ENCODE results near the gene PSMD8. TPM values are rescaled to one million over a fixed set of nuclear protein-coding genes. Genes with fewer than 3 reads are reported as not detected.

PSMD8 gene
- total RNA-seq, 1 donor from 2014 or later = 134 TPM

DNA sequence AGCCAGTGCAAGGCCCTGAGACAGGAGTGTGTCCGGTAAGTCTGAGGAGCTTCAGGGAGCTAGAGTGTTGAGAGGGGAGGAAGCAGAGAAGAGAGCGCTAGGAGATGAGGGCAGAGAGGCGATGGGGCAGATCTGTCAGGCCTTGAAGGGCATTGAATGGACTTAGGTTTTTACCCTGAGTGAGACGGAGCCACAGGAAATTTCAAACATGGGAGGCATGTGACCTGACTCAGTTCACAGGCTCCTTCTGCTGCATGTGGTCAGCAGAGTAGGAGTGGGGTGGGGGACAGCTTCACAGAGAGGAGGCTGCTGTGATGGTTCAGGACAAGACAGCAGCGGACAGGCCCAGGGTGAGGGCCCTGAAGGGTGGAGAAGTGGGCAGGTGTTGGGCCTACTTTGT is 26.0 kb downstream of the PSMD8 start:
- ATAC-seq (ENCODE audit: low read depth) (no peak), DNase-seq (no peak)
- ChIA-PET POLR2A (no interaction called here), CTCF (no interaction called here)
- Mint-ChIP-seq H3K4me1 (peaks cover 25% of the 10 kb centered on the region), H3K9me3 (no peaks in the 10 kb centered on the region), H3K27ac (no peak overlapping the region), H3K4me3 (no peak overlapping the region), H3K27me3 (peaks cover 19% of the 10 kb centered on the region), H3K36me3 (ENCODE audit: low read depth) (peaks cover 5% of the 10 kb centered on the region)
- intact Hi-C loops (cut with micrococcal nuclease) = loop anchor here (5.0 kb wide), 1 partner anchor 503 kb away; no protein-coding TSS in a partner anchor
- TF ChIP-seq, protein P1, sequence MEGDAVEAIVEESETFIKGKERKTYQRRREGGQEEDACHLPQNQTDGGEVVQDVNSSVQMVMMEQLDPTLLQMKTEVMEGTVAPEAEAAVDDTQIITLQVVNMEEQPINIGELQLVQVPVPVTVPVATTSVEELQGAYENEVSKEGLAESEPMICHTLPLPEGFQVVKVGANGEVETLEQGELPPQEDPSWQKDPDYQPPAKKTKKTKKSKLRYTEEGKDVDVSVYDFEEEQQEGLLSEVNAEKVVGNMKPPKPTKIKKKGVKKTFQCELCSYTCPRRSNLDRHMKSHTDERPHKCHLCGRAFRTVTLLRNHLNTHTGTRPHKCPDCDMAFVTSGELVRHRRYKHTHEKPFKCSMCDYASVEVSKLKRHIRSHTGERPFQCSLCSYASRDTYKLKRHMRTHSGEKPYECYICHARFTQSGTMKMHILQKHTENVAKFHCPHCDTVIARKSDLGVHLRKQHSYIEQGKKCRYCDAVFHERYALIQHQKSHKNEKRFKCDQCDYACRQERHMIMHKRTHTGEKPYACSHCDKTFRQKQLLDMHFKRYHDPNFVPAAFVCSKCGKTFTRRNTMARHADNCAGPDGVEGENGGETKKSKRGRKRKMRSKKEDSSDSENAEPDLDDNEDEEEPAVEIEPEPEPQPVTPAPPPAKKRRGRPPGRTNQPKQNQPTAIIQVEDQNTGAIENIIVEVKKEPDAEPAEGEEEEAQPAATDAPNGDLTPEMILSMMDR (IDR thresholded peaks at IDR 0.05) = no peak

- no peak overlapping the region for H3K4me3 Mint-ChIP-seq
- DNase-seq (no peak), ATAC-seq (ENCODE audit: low read depth) (no peak)
- H3K36me3 Mint-ChIP-seq (ENCODE audit: low read depth) = peaks cover 7% of the 10 kb centered on the region
- POLR2A ChIA-PET = interaction anchor here (0.6 kb wide), 1 partner anchor 159 kb away, joined by 4 read pairs; no protein-coding TSS in a partner anchor
- peaks cover 25% of the 10 kb centered on the region for H3K4me1 Mint-ChIP-seq
- H3K27ac Mint-ChIP-seq = no peak overlapping the region
- H3K27me3 Mint-ChIP-seq = peaks cover 19% of the 10 kb centered on the region
- intact Hi-C loops (cut with micrococcal nuclease) = loop anchor here (5.0 kb wide), 1 partner anchor 504 kb away; no protein-coding TSS in a partner anchor
- TF ChIP-seq, protein P1 (IDR thresholded peaks at IDR 0.05) = no peak
- CTCF ChIA-PET = interaction anchor here (2.8 kb wide), 1 partner anchor 13 kb away, joined by 25 read pairs; the partner anchor contains the start of genes GGN and SPRED3
- H3K9me3 Mint-ChIP-seq = no peaks in the 10 kb centered on the region
Measured at GRCh38 chr19:38401148-38401547, 26.8 kb downstream of the PSMD8 start.

DNA sequence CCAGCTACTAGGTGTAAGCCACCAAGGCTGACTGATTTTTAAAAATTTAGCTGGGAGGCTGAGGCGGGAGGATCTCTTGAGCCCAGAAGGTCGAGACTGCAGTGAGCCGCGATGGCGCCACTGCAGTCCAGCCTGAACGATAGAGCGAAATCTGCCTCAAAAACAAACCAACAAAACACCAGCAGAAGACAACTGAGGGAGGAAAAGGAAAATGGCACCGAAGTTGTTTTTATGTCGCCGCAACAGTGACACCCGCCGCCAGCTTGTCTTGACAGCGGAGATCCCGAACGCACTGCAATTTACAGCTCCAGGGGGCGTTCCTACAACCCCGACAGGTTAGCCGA is 28.2 kb downstream of the PSMD8 start:
- Mint-ChIP-seq H3K36me3 (ENCODE audit: low read depth) (peaks cover 15% of the 10 kb centered on the region), H3K4me1 (peaks cover 22% of the 10 kb centered on the region), H3K27ac (peak overlapping the region; percentile 80), H3K9me3 (no peaks in the 10 kb centered on the region), H3K27me3 (peaks cover 6% of the 10 kb centered on the region), H3K4me3 (peak overlapping the region; percentile 91)
- POLR2A ChIA-PET = interaction anchor here (0.6 to 3.2 kb wide), 30 partner anchors 8 to 1033 kb away, joined by 3 to 45 read pairs (median 5); partner anchors contain the start of genes ACTN4, CATSPERG, ECH1 and EIF3K
- intact Hi-C loops (cut with micrococcal nuclease) = loop anchor here (2.0 to 5.0 kb wide), 3 partner anchors 104 to 505 kb away; no protein-coding TSS in a partner anchor
- TF ChIP-seq, protein P1 (IDR thresholded peaks at IDR 0.05) = no peak
- CTCF ChIA-PET = interaction anchor here (0.7 to 4.5 kb wide), 52 partner anchors 8 to 531 kb away, joined by 3 to 80 read pairs (median 4); partner anchors contain the start of genes ACTN4, EIF3K, GGN and MAP4K1
- ATAC-seq (ENCODE audit: low read depth) (no peak), DNase-seq (no peak)

- intact Hi-C loops (cut with micrococcal nuclease) = loop anchor here (1.0 to 5.0 kb wide), 14 partner anchors 14 to 527 kb away; partner anchors contain the start of genes MRPS12, PSMD8, RASGRP4 and SARS2
- peaks cover 18% of the 10 kb centered on the region for H3K36me3 Mint-ChIP-seq (ENCODE audit: low read depth)
- TF ChIP-seq, protein P1 (IDR thresholded peaks at IDR 0.05) = peak; percentile 98
- H3K27ac Mint-ChIP-seq = peak within 1 kb of the TSS; percentile 90
- H3K9me3 Mint-ChIP-seq = no peaks in the 10 kb centered on the region
- H3K4me3 Mint-ChIP-seq = peak within 1 kb of the TSS; percentile 91
- peaks cover 22% of the 10 kb centered on the region for H3K4me1 Mint-ChIP-seq
- ChIA-PET POLR2A (interaction anchor here (0.6 to 3.2 kb wide), 32 partner anchors 9 to 1033 kb away, joined by 3 to 45 read pairs (median 4); partner anchors contain the start of genes ACTN4, CATSPERG, ECH1 and EIF3K), CTCF (interaction anchor here (0.6 to 4.5 kb wide), 54 partner anchors 9 to 530 kb away, joined by 3 to 80 read pairs (median 4); partner anchors contain the start of genes ACTN4, EIF3K, GGN and MAP4K1)
- ATAC-seq (ENCODE audit: low read depth) (peak; percentile 97), DNase-seq (peak; percentile 99)
- peaks cover 6% of the 10 kb centered on the region for H3K27me3 Mint-ChIP-seq
Measured at GRCh38 chr19:38402967-38403674, 28.8 kb downstream of the PSMD8 start, which contains the start of gene FAM98C. Gene FAM98C, plus strand, starts transcription at chr19:38403093. Its CDS starts 61 bp downstream, at chr19:38403154.
